Stimulated activated CD4-positive, alpha-beta T cell treated with anti-CD3 and anti-CD28 coated beads, Interleukin-4, amount 100 ng/mL, for 4 hours (primary cell): ENCODE measurements around the gene DPRX.
"Not testable (repeated sequence)": the region's sequence is repeated elsewhere in the genome, so short reads cannot be mapped to it uniquely, and the experiment has no call there.

Experiments
- DNase-seq, 2 experiments: peaks; one replicate each; pipeline ENCODE4 v3.0.0-alpha.2; 2020

DPRX gene

DNA sequence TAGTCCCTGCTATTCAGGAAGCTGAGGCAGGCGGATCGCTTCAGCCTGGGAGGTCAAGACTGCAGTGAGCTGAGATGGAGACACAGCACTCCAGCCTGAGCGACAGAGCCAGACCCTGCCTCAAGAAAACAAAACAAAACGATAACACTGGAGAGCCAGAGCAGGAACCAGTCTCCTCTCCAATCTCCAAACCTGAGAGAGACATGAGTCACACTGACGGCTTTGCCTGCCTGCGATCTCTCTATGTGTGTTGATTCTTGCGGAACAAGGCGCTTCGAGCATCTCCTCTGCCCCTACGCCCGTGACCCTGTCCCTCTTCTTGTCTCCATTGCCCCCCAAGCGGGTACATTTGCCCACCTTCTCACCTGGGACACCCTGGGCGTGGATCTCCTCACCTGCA is 15.6 kb downstream of the DPRX start:
- no peak for DNase-seq

DNA sequence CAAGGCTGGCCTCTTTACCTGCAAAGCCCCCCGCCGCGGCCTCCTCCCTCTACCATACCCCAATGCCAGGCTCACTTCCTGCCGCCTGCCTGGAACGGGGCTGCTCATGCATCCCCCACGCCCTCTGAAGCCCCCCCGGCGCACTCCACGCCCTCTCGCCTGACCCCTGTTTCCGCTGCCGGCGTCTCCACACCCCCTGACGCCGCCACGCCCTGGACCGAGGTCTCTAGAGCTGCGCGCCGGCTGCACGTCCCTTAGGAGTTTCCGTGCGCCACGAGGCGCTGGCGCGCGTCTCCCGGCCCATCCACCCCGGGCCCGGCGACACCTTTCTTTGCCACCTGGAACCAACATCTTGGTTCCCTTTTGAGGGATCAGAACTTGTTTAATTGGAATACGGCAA is 16.0 kb downstream of the DPRX start:
- no peak for DNase-seq

DNA sequence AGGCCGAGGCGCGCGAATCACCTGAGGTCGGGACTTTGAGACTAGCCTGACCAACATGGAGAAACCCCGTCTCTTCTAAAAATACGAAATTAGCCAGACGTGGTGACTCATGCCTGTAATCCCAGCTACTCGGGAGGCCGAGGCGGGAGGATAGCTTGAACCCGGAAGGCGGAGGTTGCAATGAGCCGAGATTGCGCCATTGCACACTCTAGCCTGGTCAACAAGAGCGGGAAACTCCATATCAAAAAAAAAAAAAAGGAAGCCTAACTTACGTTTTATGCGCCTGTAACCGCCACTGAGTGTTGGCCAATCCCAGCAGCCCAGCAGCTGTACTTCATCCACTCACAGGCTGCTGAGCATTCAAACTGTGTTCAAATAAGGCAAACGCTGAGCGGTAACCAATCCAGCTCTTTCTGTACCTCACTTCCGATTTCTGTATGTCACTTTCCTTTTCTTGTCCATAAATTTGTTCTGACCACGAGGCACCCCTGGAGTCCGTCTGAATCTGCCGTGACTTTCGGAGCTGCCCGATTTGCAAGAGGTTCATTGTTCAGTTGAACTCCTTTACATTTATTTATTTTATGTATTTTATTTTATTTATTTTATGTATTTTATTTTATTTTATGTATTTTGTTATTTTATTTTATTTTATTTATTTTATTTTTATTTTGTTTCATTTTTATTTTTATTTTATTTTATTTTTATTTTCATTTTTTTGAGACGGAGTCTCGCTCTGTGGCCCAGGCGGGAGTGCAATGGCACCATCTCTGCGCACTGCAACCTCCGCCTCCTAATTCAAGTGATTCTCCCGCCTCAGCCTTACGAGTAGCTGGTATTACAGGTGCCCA is 18.2 kb downstream of the DPRX start:
- DNase-seq: no peak

DNA sequence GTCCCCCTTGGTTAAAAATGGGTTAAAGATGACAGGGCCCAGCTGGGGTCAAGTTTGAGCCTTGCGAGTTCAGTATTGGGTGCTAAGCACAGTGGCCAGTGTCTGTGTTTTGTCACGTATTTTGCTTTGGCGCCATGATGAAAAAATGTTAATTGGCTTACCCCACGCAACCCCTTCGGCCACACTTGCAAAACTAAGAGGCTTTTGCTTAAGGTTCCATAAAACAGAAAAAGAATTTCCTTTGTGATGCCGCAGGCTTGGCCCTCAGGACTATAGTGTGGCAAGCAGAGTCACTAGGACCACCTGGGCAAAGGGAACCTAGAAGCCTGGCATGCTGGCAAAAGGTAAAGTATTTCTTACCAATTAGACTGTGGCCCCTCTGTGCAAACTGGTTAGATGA is 20.7 kb downstream of the DPRX start:
- DNase-seq: no peak

DNA sequence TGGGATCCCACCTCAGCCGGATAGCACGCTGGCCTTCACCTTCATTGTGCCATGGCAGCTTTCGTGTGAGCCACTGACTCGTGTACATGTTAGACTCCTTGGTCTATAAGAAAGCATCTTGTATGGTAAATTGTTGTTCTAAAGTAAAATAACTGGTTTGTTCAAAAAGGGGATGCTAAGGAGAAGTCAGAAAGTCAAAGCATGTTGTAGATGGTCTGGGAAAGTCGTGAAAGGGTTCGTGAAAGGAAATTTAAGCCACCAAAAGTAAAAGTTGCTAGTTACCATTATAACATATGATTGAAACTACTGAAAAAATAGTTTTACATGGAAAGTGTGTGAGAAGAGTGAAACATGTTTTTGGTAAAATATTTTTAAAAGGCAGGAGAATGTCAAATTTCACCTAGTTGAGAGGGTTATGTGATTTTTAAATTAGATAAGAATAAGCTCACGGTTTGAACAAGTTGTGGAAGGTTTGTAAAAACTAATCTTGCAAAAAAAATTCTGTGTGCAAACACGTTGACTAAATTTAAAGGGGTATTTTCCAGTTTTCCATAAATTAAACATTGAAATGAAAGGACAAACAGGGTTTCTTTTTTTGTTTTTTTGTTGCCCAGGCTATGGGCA is 23.4 kb downstream of the DPRX start:
- no peak for DNase-seq

DNA sequence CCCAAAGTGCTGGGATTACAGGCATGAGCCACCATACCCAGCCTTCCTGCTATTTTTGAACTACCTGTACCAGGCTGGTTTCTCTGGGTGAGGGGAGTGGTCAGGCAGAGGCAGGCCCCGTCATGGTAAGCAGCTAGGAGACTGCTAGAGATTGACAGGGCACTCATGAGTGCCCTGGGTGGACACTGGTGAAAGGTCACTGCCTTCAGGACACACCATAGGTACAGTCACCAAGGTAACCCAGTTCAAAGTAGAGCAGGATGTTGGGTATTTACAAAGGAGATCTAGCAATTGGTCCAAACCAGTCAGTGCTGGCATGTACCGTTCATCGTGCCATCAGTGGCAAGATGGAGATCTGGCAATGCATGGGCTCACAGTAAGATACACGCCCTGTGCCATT is 25.5 kb downstream of the DPRX start:
- DNase-seq: no peak

DNA sequence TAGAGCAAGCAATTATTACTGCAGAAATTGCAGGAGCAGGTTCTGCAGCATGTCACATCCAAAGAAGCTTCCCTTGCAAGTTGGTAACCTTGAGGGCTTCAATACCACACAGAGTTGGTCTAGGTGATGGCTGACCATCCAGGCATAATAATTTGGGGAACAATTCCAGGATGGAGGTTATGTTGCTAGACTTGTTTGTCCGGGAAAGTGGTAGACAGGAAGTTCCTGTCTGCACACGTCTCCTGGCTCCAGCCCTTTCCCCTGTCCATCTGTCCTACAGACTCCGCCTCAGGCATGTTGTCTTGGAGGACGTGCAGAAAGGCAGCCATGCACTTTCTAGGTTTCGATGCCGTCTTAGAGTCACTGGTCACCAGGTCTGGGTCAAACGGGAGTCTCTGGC is 26.0 kb downstream of the DPRX start:
- DNase-seq: no peak

DNA sequence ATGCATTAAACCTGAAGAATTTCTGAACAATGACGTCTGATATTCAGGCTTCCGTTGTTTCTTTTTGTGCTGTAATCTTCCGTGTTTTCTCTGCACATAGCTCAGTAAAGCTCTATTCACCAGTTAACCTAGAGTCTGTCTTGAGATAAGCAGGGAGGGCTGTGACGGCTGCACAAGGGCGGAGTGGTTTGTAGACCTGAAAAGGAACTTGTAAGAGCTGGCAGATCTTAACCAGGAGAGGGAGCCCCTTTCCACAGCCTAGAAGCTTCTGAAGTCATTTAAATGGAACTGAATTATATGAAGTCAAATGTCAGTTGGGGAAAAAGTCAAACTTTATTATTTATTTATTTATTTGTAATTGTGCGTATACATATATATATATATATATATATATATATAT is 27.5 kb downstream of the DPRX start:
- DNase-seq: no peak

DNA sequence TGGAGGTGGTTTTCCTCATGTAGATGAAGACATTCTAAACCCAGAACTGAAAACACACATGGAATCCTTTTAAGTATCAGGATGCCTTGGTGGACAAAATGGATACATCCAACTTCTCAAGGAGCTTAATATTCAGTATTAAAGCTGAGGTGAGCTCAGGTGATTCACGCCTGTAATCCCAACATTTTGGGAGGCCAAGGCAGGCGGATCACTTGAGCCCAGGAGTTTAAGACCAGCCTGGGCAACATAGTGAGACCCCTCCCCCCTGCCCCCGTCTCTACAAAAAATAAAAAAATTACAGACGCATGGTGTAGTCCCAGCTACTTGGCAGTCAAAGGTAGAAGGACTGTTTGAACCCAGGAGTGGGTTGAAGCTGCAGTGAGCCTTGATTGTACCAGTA is 28.8 kb downstream of the DPRX start:
- DNase-seq: no peak

DNA sequence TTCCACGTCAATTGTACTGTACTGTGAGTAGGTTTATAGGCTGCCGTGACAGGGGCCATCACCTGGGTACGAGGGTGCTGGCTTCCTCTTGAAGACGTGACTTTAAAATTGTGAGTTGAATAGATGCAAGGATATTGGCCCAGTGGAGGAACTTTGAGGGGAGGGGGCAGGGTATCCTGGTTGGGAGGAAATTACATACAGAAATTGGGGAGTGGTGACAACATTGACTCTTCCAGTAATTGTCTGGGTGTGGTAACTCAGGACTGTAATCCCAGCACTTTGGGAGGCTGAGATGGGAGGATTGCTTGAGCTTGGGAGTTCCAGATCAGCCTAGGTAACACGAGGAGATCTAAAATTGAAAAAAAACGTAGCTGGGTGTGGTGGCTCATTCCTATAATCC is 30.4 kb downstream of the DPRX start:
- no peak for DNase-seq

DNA sequence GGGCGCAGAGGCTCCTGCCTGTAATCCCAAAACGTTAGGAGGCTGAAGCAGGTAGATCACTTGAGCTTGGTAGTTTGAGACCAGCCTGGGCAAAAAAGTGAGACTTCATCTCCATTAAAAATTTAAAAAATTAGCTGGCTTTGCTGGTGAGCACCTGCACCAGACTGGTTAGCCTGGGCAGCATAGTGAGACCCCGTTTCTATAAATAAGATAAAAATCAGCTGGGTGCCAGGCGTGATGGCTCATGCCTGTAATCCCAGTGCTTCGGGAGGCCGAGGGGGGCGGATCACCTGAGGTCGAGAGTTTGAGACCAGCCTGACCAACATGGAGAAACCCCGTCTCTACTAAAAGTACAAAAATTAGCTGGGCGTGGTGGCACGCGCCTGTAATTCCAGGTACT is 32.4 kb downstream of the DPRX start:
- DNase-seq: no peak

DNA sequence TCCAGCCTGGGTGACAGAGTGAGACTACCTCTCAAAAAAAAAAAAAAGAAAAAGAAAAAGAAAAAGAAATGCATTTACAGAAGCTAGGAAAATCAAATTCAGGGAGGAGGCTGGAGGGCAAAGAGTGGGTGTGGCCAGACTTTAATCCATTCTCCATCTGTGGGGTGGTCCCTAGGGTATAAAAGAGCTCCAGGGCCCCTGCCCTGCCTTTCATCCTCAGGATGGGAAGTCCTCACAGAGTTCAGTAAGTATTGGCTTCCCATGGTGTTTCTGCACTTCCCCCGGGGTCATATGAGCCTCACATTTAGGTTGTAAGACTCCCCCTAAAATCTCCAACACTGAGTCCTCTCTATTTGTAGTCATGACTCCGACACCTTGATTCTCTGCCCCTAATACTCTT is 33.0 kb downstream of the DPRX start:
- no peak for DNase-seq

DNA sequence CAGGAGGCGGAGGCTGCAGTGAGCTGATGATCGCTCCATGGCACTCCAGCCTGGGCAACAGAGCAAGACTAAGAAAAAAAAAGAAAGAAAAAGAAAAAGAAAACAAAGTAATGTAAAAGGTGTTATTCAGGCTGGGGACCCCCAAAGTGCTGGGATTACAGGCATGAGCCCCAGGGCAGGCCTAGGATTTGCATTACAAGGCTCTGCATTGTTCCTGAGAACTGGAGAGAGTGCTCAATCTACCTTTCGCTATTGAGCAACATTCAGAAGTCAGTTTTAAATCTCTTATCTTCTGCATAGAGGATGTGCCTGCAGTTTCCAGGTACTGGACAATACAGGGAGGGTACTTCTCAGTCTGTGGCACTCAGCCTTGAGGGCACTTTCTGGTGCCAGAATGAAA is 34.5 kb downstream of the DPRX start:
- DNase-seq: not testable (repeated sequence)

DNA sequence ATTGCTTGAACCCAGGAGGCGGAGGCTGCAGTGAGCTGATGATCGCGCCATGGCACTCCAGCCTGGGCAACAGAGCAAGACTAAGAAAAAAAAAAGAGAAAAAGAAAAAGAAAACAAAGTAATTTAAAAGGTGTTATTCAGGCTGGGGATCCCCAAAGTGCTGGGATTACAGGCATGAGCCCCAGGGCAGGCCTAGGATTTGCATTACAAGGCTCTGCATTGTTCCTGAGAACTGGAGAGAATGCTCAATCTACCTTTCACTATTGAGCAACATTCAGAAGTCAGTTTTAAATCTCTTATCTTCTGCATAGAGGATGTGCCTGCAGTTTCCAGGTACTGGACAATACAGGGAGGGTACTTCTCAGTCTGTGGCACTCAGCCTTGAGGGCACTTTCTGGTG is 37.0 kb downstream of the DPRX start:
- DNase-seq: not testable (repeated sequence)

DNA sequence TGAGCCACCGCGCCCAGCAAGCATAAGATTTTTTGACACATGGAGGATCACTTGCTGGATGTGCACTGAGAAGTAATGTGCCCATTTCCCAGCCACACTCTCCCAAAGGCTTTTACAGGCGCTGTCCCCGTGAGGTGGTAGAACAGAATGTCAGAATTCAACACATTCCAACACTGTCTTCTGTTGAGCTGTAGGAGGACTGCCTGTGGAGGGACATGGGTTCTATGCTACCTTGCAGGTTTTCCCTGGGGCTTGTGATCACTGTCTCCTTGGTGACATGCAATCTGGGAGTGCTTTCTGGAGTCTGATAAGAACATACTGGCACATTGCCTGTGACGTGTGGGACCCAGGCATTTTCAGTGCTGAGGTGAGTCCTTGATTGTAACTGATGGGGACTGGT is 38.5 kb downstream of the DPRX start:
- no peak for DNase-seq

DNA sequence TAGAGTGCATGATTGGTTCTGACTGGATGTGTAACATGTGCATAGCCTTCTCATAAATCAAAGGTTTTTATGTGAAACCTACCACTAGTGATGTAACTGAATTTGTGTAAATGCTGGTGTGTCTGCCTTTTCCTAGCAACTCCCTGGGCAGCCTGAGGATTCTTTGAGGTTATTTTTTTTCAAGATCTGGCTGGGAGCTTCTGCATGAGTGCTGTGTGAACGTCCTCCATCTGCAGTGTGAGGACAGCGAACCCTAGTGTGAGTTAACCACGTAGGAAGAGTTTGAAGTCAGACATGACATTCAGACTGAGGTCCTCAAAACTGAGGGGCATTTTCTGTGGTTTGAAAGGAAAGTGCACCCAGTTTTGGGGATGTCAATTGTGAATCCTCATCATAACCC is 39.9 kb downstream of the DPRX start:
- no peak for DNase-seq
